Endothelial cell of umbilical vein (primary cell): Measurements from ENCODE around the gene NTMT1.

Experiments
- EZH2 ChIP-seq: IDR thresholded peaks from 2 replicates; pipeline ENCODE4 v1.6.1; 2012; ENCODE audit warnings: borderline replicate concordance, low read depth, mild to moderate bottlenecking, moderate library complexity, low read length, inconsistent platforms; ENCODE audit not compliant: severe bottlenecking
- FOS ChIP-seq: IDR thresholded peaks from 2 replicates; pipeline ENCODE4 v1.6.1; 2011; ENCODE audit warnings: mild to moderate bottlenecking, low read length, moderate library complexity, borderline replicate concordance; ENCODE audit not compliant: insufficient read depth
- GATA2 ChIP-seq: IDR thresholded peaks from 2 replicates; pipeline ENCODE4 v1.7.0; 2011; ENCODE audit warnings: low read depth, mild to moderate bottlenecking, moderate library complexity, mixed read lengths, low read length; ENCODE audit not compliant: insufficient read length, insufficient read depth
- JUN ChIP-seq: IDR thresholded peaks from 2 replicates; pipeline ENCODE4 v1.6.1; 2011; ENCODE audit warnings: borderline replicate concordance, low read depth; ENCODE audit not compliant: insufficient read length, insufficient read depth
- POLR2A ChIP-seq: IDR thresholded peaks from 2 replicates; pipeline ENCODE4 v1.6.1; 2012; ENCODE audit warnings: low read depth, mild to moderate bottlenecking, control low read depth, low read length
- POLR2AphosphoS5 ChIP-seq: IDR thresholded peaks from 2 replicates; pipeline ENCODE4 v1.6.1; 2012; ENCODE audit warnings: low read depth, mild to moderate bottlenecking, control low read depth, low read length, moderate library complexity; ENCODE audit not compliant: insufficient read depth
- TF ChIP-seq, protein P1 (sequence below), 2 donors: IDR thresholded peaks; 1 replicate in 1 of 2; 2 replicates in 1 of 2; pipeline ENCODE4 v1.5.1; 2011; ENCODE audit warnings: low read length in 2 of 2, mild to moderate bottlenecking in 2 of 2, moderate library complexity in 2 of 2, control low read depth in 1 of 2, inconsistent platforms in 1 of 2, low read depth in 1 of 2; ENCODE audit not compliant: insufficient read depth in 1 of 2; ENCODE audit errors: extremely low read depth in 1 of 2

DNA sequence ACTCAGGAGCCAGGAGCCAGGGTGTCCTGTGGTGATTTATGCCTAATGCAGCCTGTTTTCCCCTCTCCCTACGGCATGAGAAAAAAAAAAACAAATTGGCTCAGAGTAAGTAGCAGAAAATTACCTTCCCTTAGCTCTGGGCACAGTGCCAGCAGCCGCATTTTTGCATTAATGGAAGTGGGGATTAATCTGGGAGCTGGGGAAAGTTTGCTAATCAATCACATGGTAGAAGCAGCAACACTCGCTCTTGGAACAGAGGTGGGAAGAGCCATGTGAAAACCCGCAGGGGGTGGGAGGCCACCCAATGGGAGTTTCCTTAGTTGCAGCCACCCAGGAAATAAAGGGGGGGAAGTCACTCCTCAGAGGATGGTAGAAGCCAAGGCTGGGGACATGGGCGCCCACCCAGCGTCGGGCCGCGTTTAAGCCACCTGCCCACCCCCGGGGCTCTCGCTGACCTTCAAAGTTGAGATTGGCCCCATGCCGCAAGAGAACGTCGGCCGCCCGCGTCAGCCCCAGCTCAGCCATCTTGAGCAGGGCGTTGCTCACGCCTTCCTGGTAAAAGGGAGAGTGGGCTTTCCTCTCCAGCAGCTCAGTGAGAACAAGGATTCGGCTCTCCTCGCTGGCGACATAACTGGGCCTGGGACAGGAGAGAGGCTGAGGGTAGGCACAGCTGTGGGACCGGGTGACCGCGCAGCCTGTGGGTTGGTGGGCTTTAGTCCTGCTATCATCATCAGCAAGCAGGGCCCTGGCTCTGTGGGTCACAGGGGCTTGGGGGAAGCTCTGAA, 14.3 kb downstream of the NTMT1 start:
- TF ChIP-seq GATA2 (no peak), POLR2A (no peak), FOS (no peak), EZH2 (no peak), JUN (no peak), POLR2AphosphoS5 (no peak)
- TF ChIP-seq, protein P1, sequence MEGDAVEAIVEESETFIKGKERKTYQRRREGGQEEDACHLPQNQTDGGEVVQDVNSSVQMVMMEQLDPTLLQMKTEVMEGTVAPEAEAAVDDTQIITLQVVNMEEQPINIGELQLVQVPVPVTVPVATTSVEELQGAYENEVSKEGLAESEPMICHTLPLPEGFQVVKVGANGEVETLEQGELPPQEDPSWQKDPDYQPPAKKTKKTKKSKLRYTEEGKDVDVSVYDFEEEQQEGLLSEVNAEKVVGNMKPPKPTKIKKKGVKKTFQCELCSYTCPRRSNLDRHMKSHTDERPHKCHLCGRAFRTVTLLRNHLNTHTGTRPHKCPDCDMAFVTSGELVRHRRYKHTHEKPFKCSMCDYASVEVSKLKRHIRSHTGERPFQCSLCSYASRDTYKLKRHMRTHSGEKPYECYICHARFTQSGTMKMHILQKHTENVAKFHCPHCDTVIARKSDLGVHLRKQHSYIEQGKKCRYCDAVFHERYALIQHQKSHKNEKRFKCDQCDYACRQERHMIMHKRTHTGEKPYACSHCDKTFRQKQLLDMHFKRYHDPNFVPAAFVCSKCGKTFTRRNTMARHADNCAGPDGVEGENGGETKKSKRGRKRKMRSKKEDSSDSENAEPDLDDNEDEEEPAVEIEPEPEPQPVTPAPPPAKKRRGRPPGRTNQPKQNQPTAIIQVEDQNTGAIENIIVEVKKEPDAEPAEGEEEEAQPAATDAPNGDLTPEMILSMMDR (IDR thresholded peaks at IDR 0.05; ENCODE audit: extremely low read depth in 1 of 2, insufficient read depth in 1 of 2, low read depth in 1 of 2, low read length in 2 of 2): no peak
